Aortic smooth muscle cell (primary cell): ENCODE data around the gene FOXE1. TPM values are rescaled to one million over a fixed set of nuclear protein-coding genes. Genes with fewer than 3 reads are reported as not detected.

Source experiments
- total RNA-seq: library from RNA; depleted of rRNA; stranded (reverse); fragments of >200 nt; gene quantifications from 2 replicates; pipeline ENCODE4 v1.2.3, GENCODE V29; 2014

The FOXE1 gene
- total RNA-seq = not detected in 2 replicates

DNA sequence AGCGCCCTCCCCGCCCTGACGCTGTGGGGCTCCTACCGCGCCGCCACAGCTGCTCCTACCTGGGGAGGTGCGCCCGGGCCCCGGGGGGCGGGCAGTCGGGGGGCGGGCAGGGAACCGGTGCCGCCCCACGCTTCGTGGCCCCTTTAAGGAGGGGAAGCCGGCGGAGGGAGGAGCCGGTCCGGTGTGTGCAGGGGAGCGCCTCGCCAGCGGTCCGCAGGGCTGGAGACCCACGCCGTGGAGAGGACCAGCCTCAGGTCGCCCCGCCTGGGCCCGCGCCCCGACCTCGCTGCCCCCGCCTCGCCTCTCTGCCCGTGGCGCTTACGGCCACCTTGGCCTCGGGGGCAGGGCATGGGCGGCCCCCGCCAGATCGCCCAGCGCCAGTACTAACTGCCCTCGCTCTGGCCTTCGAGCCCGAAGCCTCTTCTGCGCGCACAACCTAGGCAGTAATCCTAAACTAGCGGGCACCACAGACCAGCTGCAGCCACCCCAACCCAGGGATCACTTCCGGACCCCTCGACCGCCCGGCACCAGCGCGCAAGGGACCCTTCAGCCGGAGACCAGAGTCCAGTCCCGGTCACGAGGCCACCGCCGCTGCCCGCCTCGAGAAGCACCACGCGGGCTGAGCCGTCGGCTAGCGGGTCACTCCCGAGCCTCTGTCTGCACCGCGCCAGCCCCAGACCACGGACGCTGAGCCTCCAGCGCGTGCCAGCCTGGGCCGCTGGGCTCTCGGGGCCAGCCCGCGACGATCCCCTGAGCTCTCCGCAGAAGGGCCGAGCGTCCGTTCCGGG is at the start of gene FOXE1:
Gene FOXE1, plus strand, starts transcription at position 171 of the 788 bp plus-strand sequence. CDS start 689 bp downstream, outside the sequence.

Other genes starting within 250 kb of the FOXE1 start
- gene TSTD2, start 219.9 kb upstream of the FOXE1 start, total RNA-seq = 16.3 and 17.2 TPM in 2 replicates
- 38.4 and 41.7 TPM in 2 replicates for gene NCBP1, start 219.4 kb upstream of the FOXE1 start, total RNA-seq
- gene XPA, start 155.9 kb upstream of the FOXE1 start, total RNA-seq = 9.2 and 12.6 TPM in 2 replicates
- gene TRMO, start 69.3 kb downstream of the FOXE1 start, total RNA-seq = 15.6 and 18.0 TPM in 2 replicates
- not detected in 2 replicates for gene HEMGN, start 84.9 kb downstream of the FOXE1 start, total RNA-seq
- gene ANP32B, start 130.1 kb downstream of the FOXE1 start, total RNA-seq = 11.8 and 18.7 TPM in 2 replicates
- gene NANS, start 203.5 kb downstream of the FOXE1 start, total RNA-seq = 154 and 163 TPM in 2 replicates